Esophagus muscularis mucosa (tissue), 4 donors: ENCODE data around the gene MGAT4A. TPM values are rescaled to one million over a fixed set of nuclear protein-coding genes. Genes with fewer than 3 reads are reported as not detected.

ENCODE experiments used
- DNase-seq: peaks from one replicate; pipeline ENCODE4 v3.0.0-alpha.2; 2017; ENCODE audit errors: extremely low spot score
- H3K27ac ChIP-seq, 4 donors: fragments of 200-600 bp; sonication (generic); replicated peaks in 1 of 4; 1 replicate in 3 of 4; 2 replicates in 1 of 4; pipeline ENCODE4 v1.5.1; 2016 to 2019; ENCODE audit warnings: mild to moderate bottlenecking in 1 of 4
- H3K27me3 ChIP-seq, 4 donors: fragments of 200-600 bp; sonication (generic); one replicate each; pipeline versions ENCODE4 v1.5.1 to v1.6.0; 2016 to 2019
- H3K36me3 ChIP-seq, 4 donors: fragments of 200-600 bp; sonication (generic); one replicate each; pipeline ENCODE4 v1.5.1; 2016 to 2019
- H3K4me1 ChIP-seq, 4 donors: fragments of 200-600 bp; sonication (generic); one replicate each; pipeline ENCODE4 v1.5.1; 2016 to 2019
- H3K4me3 ChIP-seq, 4 donors: fragments of 200-600 bp; sonication (generic); 1 replicate in 2 of 4; 2 replicates in 2 of 4; pipeline ENCODE4 v1.5.1; 2016 to 2019; ENCODE audit warnings: mild to moderate bottlenecking in 4 of 4, moderate library complexity in 1 of 4
- H3K9me3 ChIP-seq, 4 donors: fragments of 200-600 bp; sonication (generic); 1 replicate in 3 of 4; 2 replicates in 1 of 4; pipeline ENCODE4 v1.5.1; 2016 to 2019
- EP300 ChIP-seq: sonication (generic); formaldehyde crosslinking; IDR thresholded peaks from one replicate; pipeline ENCODE4 v1.6.1; 2017; ENCODE audit warnings: antibody characterized with exemption
- POLR2A ChIP-seq: fragments of 450-650 bp; IDR thresholded peaks from one replicate; pipeline ENCODE4 v1.6.1; 2017; ENCODE audit warnings: antibody characterized with exemption, moderate library complexity, mild to moderate bottlenecking, low read depth
- POLR2AphosphoS5 ChIP-seq, 2 donors: sonication (generic); formaldehyde crosslinking; IDR thresholded peaks; one replicate each; pipeline ENCODE4 v1.6.1; 2017; ENCODE audit warnings: antibody characterized with exemption in 2 of 2
- WGBS: methylation state at CpG from one replicate; pipeline ENCODE4 v1.1.5; 2018; 5-methylcytosine and 5-hydroxymethylcytosine counted together
- intact Hi-C: fragments of 100-400 bp; cut with DNase I; formaldehyde crosslinking; loops from one replicate; pipeline ENCODE4 v1.15.1; 2023
- total RNA-seq, 4 donors: library from RNA; depleted of rRNA; stranded (reverse); fragments of >200 nt; gene quantifications; one replicate each; pipeline versions ENCODE4 v1.1.0 to v1.2.1, GENCODE V29; 2016
- TF ChIP-seq, protein P1 (sequence below), 3 experiments: fragments of 200-600 bp in 2 of 3; fragments of 450-650 bp in 1 of 3; sonication (generic) in 2 of 3; IDR thresholded peaks; one replicate each; pipeline ENCODE4 v1.5.1; 2017 to 2019; ENCODE audit warnings: antibody characterized with exemption in 3 of 3, mild to moderate bottlenecking in 2 of 3, moderate library complexity in 1 of 3

MGAT4A gene
- total RNA-seq, 4 donors from 2014 or later = 9.9 to 21.4 (median 15.2) TPM

GRCh38 chr2:98576666-98577312, 154.1 kb downstream of the MGAT4A start:
- intact Hi-C loops = loop anchor here (10.0 kb wide), 1 partner anchor 162 kb away; no protein-coding TSS in a partner anchor
- Histone ChIP-seq H3K36me3 (peaks cover 18 to 91% (median 71%) of the 10 kb centered on the region in 4 donors), H3K27ac (no peak overlapping the region), H3K9me3 (no peaks in the 10 kb centered on the region), H3K4me3 (no peak overlapping the region), H3K4me1 (peaks cover 0 to 7% (median 3%) of the 10 kb centered on the region in 4 donors), H3K27me3 (no peaks in the 10 kb centered on the region)
- 91% methylated on average over 9 of the region's 22 CpGs for WGBS
- TF ChIP-seq POLR2AphosphoS5 (IDR thresholded peaks at IDR 0.05) (no peak), EP300 (no peak), POLR2A (no peak)
- TF ChIP-seq, protein P1, sequence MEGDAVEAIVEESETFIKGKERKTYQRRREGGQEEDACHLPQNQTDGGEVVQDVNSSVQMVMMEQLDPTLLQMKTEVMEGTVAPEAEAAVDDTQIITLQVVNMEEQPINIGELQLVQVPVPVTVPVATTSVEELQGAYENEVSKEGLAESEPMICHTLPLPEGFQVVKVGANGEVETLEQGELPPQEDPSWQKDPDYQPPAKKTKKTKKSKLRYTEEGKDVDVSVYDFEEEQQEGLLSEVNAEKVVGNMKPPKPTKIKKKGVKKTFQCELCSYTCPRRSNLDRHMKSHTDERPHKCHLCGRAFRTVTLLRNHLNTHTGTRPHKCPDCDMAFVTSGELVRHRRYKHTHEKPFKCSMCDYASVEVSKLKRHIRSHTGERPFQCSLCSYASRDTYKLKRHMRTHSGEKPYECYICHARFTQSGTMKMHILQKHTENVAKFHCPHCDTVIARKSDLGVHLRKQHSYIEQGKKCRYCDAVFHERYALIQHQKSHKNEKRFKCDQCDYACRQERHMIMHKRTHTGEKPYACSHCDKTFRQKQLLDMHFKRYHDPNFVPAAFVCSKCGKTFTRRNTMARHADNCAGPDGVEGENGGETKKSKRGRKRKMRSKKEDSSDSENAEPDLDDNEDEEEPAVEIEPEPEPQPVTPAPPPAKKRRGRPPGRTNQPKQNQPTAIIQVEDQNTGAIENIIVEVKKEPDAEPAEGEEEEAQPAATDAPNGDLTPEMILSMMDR (IDR thresholded peaks at IDR 0.05) = no peak
- no peak for DNase-seq

DNA sequence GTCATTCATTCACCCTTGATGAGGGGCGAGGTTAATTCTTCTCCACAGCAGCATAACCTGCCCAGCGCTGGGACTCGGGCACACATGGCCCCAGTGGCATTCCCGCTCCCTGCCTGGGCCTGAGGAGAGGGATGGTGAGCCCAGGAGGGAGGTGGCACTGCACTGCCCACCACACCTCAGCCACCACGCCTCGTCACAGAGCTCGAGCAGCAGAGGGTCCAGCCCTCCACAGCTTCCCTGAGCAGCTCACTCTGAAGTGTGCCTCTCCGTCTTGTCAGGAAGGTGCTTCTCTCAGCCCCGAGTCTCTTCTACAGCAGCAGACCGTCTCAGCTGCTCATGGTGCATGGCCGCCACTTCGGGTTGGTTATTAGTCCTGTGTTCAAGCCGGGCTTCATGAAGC, 157.5 kb downstream of the MGAT4A start:
- Histone ChIP-seq H3K36me3 (peaks cover 30 to 100% (median 91%) of the 10 kb centered on the region in 4 donors), H3K27me3 (no peaks in the 10 kb centered on the region), H3K4me3 (no peak overlapping the region), H3K4me1 (no peaks in the 10 kb centered on the region), H3K27ac (no peak overlapping the region), H3K9me3 (no peaks in the 10 kb centered on the region)
- no peak for TF ChIP-seq POLR2AphosphoS5 (IDR thresholded peaks at IDR 0.05)
- WGBS = 90% methylated on average over 13 of the region's 13 CpGs
- intact Hi-C loops = loop anchor here (10.0 kb wide), 1 partner anchor 159 kb away; no protein-coding TSS in a partner anchor
- no peak for DNase-seq

- Histone ChIP-seq H3K9me3 (no peaks in the 10 kb centered on the region), H3K4me3 (no peak overlapping the region), H3K27me3 (no peaks in the 10 kb centered on the region), H3K36me3 (peaks cover 37 to 100% (median 91%) of the 10 kb centered on the region in 4 donors), H3K27ac (no peak overlapping the region), H3K4me1 (no peaks in the 10 kb centered on the region)
- DNase-seq = no peak
- TF ChIP-seq, protein P1 (IDR thresholded peaks at IDR 0.05) = no peak
- TF ChIP-seq EP300 (no peak), POLR2AphosphoS5 (IDR thresholded peaks at IDR 0.05) (no peak), POLR2A (no peak)
- intact Hi-C loops = loop anchor here (10.0 kb wide), 1 partner anchor 158 kb away; no protein-coding TSS in a partner anchor
- WGBS = 86% methylated on average over 15 of the region's 15 CpGs
These were observed 158.3 kb downstream of the MGAT4A start for GRCh38 chr2:98572676-98573075.

DNA sequence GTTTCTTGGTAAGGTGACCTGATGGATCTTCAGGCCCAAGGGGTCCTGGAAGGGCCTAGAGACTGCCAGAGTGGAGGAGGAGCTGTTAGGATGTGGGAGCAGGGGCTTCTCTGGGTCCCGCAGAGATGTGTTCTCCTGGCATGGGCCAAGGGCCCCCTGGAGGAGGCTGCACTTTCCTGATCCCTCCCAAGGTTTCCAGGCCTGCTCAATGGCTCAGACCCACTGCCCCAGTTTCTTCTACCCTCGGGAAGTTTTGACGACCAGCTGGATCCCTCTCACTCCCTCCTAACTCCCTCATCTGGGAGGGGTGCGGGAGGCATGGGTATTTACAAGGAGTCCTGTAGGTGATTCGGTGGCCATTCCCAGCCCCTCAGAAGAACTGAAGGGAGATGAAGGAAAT, 158.7 kb downstream of the MGAT4A start:
- Histone ChIP-seq H3K27me3 (no peaks in the 10 kb centered on the region), H3K36me3 (peaks cover 35 to 100% (median 91%) of the 10 kb centered on the region in 4 donors), H3K27ac (no peak overlapping the region), H3K9me3 (no peaks in the 10 kb centered on the region), H3K4me1 (no peaks in the 10 kb centered on the region), H3K4me3 (no peak overlapping the region)
- DNase-seq = no peak
- no peak for TF ChIP-seq POLR2AphosphoS5 (IDR thresholded peaks at IDR 0.05)
- TF ChIP-seq EP300 = no peak
- TF ChIP-seq POLR2A = no peak
- TF ChIP-seq, protein P1 (IDR thresholded peaks at IDR 0.05) = no peak
- intact Hi-C loops = loop anchor here (10.0 kb wide), 1 partner anchor 157 kb away; no protein-coding TSS in a partner anchor
- 92% methylated on average over 5 of the region's 5 CpGs for WGBS

- peaks cover 35 to 100% (median 91%) of the 10 kb centered on the region in 4 donors for H3K36me3 ChIP-seq
- H3K4me1 ChIP-seq = no peaks in the 10 kb centered on the region
- intact Hi-C loops = loop anchor here (10.0 kb wide), 1 partner anchor 157 kb away; no protein-coding TSS in a partner anchor
- WGBS = 90% methylated on average over 9 of the region's 9 CpGs
- H3K4me3 ChIP-seq = no peak overlapping the region
- no peaks in the 10 kb centered on the region for H3K27me3 ChIP-seq
- TF ChIP-seq EP300 (no peak), POLR2AphosphoS5 (IDR thresholded peaks at IDR 0.05) (no peak), POLR2A (no peak)
- TF ChIP-seq, protein P1 (IDR thresholded peaks at IDR 0.05) = no peak
- H3K9me3 ChIP-seq = no peaks in the 10 kb centered on the region
- DNase-seq = no peak
- no peak overlapping the region for H3K27ac ChIP-seq
These were observed 159.1 kb downstream of the MGAT4A start for GRCh38 chr2:98571796-98572195.
